H1 (cell line): ENCODE measurements around the gene CYP3A7.

ENCODE experiments used
- CHD2 ChIP-seq: IDR thresholded peaks from 2 replicates; pipeline ENCODE4 v1.6.1; 2012; ENCODE audit warnings: low read length, improper control_type of control experiment
- E2F6 ChIP-seq: IDR thresholded peaks from 2 replicates; pipeline ENCODE4 v1.6.1; 2012; ENCODE audit warnings: inconsistent platforms
- EP300 ChIP-seq, 2 experiments: IDR thresholded peaks; 1 replicate in 1 of 2; 2 replicates in 1 of 2; pipeline ENCODE4 v1.6.1; 2011 to 2012; ENCODE audit warnings: low read depth in 2 of 2, low read length in 2 of 2, mild to moderate bottlenecking in 2 of 2, borderline replicate concordance in 1 of 2, inconsistent platforms in 1 of 2, moderate library complexity in 1 of 2
- JUND ChIP-seq: IDR thresholded peaks from 2 replicates; pipeline ENCODE4 v1.6.1; 2011; ENCODE audit warnings: mild to moderate bottlenecking, improper control_type of control experiment, low read length
- NANOG ChIP-seq: IDR thresholded peaks from 2 replicates; pipeline ENCODE4 v1.6.1; 2011; ENCODE audit warnings: low read length, low read depth, mild to moderate bottlenecking, inconsistent platforms; ENCODE audit not compliant: insufficient read depth, poor library complexity, severe bottlenecking
- NRF1 ChIP-seq: IDR thresholded peaks from 2 replicates; pipeline ENCODE4 v1.6.1; 2011; ENCODE audit warnings: mild to moderate bottlenecking, low read depth, low read length, improper control_type of control experiment
- POLR2A ChIP-seq, 2 experiments: IDR thresholded peaks; 1 replicate in 1 of 2; 2 replicates in 1 of 2; pipeline ENCODE4 v1.6.1; 2011; ENCODE audit warnings: low read depth in 2 of 2, low read length in 2 of 2, mild to moderate bottlenecking in 2 of 2; ENCODE audit errors: control extremely low read depth in 1 of 2
- POLR2AphosphoS5 ChIP-seq: IDR thresholded peaks from 2 replicates; pipeline ENCODE4 v1.6.1; 2011; ENCODE audit warnings: low read depth, low read length
- SIRT6 ChIP-seq: IDR thresholded peaks from one replicate; pipeline ENCODE4 v1.7.1; 2012; ENCODE audit warnings: low read length, inconsistent platforms
- SUZ12 ChIP-seq: fragments of 200-600 bp; sonication (generic); IDR thresholded peaks from 2 replicates; pipeline ENCODE4 v1.6.1; 2012; ENCODE audit warnings: mild to moderate bottlenecking, inconsistent platforms, low read length, moderate library complexity, mixed read lengths
- TF ChIP-seq, protein P1 (sequence below), 3 experiments: IDR thresholded peaks; 1 replicate in 2 of 3; 2 replicates in 1 of 3; pipeline versions ENCODE4 v1.5.1 to v1.6.1; 2011; ENCODE audit warnings: low read length in 3 of 3, mild to moderate bottlenecking in 3 of 3, inconsistent platforms in 2 of 3, low read depth in 1 of 3, moderate library complexity in 1 of 3; ENCODE audit not compliant: insufficient read depth in 1 of 3; ENCODE audit errors: control extremely low read depth in 1 of 3

GRCh38 chr7:99734987-99735386, at the start of gene CYP3A7:
- TF ChIP-seq, protein P1, sequence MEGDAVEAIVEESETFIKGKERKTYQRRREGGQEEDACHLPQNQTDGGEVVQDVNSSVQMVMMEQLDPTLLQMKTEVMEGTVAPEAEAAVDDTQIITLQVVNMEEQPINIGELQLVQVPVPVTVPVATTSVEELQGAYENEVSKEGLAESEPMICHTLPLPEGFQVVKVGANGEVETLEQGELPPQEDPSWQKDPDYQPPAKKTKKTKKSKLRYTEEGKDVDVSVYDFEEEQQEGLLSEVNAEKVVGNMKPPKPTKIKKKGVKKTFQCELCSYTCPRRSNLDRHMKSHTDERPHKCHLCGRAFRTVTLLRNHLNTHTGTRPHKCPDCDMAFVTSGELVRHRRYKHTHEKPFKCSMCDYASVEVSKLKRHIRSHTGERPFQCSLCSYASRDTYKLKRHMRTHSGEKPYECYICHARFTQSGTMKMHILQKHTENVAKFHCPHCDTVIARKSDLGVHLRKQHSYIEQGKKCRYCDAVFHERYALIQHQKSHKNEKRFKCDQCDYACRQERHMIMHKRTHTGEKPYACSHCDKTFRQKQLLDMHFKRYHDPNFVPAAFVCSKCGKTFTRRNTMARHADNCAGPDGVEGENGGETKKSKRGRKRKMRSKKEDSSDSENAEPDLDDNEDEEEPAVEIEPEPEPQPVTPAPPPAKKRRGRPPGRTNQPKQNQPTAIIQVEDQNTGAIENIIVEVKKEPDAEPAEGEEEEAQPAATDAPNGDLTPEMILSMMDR (IDR thresholded peaks at IDR 0.05; ENCODE audit: control extremely low read depth in 1 of 3, insufficient read depth in 1 of 3, low read depth in 1 of 3, low read length in 3 of 3), result no peak
- TF ChIP-seq SIRT6, result no peak
- no peak for TF ChIP-seq POLR2A (IDR thresholded peaks at IDR 0.05; ENCODE audit: control extremely low read depth in 1 of 2, low read depth in 2 of 2, low read length in 2 of 2)
- no peak for TF ChIP-seq POLR2AphosphoS5
- no peak for TF ChIP-seq SUZ12
- no peak for TF ChIP-seq JUND
- no peak for TF ChIP-seq NANOG
- TF ChIP-seq NRF1, result no peak
- no peak for TF ChIP-seq EP300 (IDR thresholded peaks at IDR 0.05; ENCODE audit: borderline replicate concordance in 1 of 2, low read depth in 2 of 2, low read length in 2 of 2)
- no peak for TF ChIP-seq E2F6
- TF ChIP-seq CHD2, result no peak
